GM23338 (cell line): ENCODE measurements around the gene RPL27A.

ENCODE experiments used
- CREB1 ChIP-seq: fragments of 250-450 bp; sonication (Bioruptor Pico); IDR thresholded peaks from 2 replicates; pipeline ENCODE4 v1.5.0; 2020; ENCODE audit warnings: low read depth, mild to moderate bottlenecking, moderate library complexity
- EZH2 ChIP-seq: fragments of 200-600 bp; sonication (generic); IDR thresholded peaks from one replicate; pipeline ENCODE4 v1.8.0; 2017; ENCODE audit warnings: antibody characterized with exemption, mild to moderate bottlenecking, low read depth; ENCODE audit not compliant: unreplicated experiment
- EZH2phosphoT487 ChIP-seq: fragments of 200-600 bp; sonication (generic); IDR thresholded peaks from one replicate; pipeline ENCODE4 v1.8.1; 2018; ENCODE audit warnings: antibody characterized with exemption; ENCODE audit not compliant: unreplicated experiment
- JUNB ChIP-seq: IDR thresholded peaks from one replicate; pipeline ENCODE4 v1.6.1; 2016; ENCODE audit warnings: antibody characterized with exemption; ENCODE audit not compliant: unreplicated experiment
- POLR2AphosphoS5 ChIP-seq: IDR thresholded peaks from 2 replicates; pipeline ENCODE4 v1.6.1; 2016; ENCODE audit warnings: antibody characterized with exemption, low read depth
- STAT1 ChIP-seq: IDR thresholded peaks from one replicate; pipeline ENCODE4 v1.6.1; 2016; ENCODE audit warnings: antibody characterized with exemption; ENCODE audit not compliant: unreplicated experiment
- TF ChIP-seq, protein P1 (sequence below), 2 experiments: fragments of 200-600 bp in 1 of 2; sonication (generic) in 1 of 2; conservative IDR thresholded peaks; 2 replicates each; pipeline versions ENCODE4 v1.5.1 to v1.6.1; 2016 to 2017; ENCODE audit warnings: antibody characterized with exemption in 2 of 2, low read depth in 2 of 2, mild to moderate bottlenecking in 2 of 2, moderate library complexity in 1 of 2
- TF ChIP-seq, protein P2 (sequence below): IDR thresholded peaks from 2 replicates; pipeline ENCODE4 v1.6.1; 2016; ENCODE audit warnings: antibody characterized with exemption
- TF ChIP-seq, protein P3 (sequence below): IDR thresholded peaks from one replicate; pipeline ENCODE4 v1.6.1; 2018; ENCODE audit warnings: antibody characterized with exemption; ENCODE audit not compliant: unreplicated experiment

DNA sequence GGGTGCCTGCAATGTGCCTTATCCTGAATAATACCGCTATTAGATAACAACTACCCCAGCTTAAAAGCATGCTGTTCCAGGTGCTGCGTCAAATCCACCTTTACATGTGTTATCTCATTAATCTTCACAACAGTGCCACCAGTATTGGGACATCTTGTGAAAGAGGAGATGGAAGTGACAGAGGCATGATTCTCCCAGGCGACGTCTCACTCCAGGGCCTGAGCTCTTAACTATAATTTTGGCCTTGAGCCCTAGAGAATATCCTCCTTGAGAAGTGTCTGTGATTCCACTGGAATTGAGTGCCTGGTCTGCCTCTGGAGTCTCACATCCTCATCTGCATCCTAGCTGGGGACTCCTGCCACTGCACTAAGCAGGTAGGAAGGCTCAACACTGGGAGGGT lies 43.8 kb downstream of the RPL27A start:
- TF ChIP-seq EZH2phosphoT487, result no peak
- no peak for TF ChIP-seq POLR2AphosphoS5
- TF ChIP-seq, protein P1, sequence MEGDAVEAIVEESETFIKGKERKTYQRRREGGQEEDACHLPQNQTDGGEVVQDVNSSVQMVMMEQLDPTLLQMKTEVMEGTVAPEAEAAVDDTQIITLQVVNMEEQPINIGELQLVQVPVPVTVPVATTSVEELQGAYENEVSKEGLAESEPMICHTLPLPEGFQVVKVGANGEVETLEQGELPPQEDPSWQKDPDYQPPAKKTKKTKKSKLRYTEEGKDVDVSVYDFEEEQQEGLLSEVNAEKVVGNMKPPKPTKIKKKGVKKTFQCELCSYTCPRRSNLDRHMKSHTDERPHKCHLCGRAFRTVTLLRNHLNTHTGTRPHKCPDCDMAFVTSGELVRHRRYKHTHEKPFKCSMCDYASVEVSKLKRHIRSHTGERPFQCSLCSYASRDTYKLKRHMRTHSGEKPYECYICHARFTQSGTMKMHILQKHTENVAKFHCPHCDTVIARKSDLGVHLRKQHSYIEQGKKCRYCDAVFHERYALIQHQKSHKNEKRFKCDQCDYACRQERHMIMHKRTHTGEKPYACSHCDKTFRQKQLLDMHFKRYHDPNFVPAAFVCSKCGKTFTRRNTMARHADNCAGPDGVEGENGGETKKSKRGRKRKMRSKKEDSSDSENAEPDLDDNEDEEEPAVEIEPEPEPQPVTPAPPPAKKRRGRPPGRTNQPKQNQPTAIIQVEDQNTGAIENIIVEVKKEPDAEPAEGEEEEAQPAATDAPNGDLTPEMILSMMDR (conservative IDR thresholded peaks at IDR 0.05; ENCODE audit: low read depth in 2 of 2), result no peak
- TF ChIP-seq JUNB, result no peak
- TF ChIP-seq EZH2, result no peak
- TF ChIP-seq CREB1 (CRISPR knock-in tag), result no peak
- TF ChIP-seq, protein P2, sequence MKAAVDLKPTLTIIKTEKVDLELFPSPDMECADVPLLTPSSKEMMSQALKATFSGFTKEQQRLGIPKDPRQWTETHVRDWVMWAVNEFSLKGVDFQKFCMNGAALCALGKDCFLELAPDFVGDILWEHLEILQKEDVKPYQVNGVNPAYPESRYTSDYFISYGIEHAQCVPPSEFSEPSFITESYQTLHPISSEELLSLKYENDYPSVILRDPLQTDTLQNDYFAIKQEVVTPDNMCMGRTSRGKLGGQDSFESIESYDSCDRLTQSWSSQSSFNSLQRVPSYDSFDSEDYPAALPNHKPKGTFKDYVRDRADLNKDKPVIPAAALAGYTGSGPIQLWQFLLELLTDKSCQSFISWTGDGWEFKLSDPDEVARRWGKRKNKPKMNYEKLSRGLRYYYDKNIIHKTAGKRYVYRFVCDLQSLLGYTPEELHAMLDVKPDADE, result no peak
- TF ChIP-seq, protein P3, sequence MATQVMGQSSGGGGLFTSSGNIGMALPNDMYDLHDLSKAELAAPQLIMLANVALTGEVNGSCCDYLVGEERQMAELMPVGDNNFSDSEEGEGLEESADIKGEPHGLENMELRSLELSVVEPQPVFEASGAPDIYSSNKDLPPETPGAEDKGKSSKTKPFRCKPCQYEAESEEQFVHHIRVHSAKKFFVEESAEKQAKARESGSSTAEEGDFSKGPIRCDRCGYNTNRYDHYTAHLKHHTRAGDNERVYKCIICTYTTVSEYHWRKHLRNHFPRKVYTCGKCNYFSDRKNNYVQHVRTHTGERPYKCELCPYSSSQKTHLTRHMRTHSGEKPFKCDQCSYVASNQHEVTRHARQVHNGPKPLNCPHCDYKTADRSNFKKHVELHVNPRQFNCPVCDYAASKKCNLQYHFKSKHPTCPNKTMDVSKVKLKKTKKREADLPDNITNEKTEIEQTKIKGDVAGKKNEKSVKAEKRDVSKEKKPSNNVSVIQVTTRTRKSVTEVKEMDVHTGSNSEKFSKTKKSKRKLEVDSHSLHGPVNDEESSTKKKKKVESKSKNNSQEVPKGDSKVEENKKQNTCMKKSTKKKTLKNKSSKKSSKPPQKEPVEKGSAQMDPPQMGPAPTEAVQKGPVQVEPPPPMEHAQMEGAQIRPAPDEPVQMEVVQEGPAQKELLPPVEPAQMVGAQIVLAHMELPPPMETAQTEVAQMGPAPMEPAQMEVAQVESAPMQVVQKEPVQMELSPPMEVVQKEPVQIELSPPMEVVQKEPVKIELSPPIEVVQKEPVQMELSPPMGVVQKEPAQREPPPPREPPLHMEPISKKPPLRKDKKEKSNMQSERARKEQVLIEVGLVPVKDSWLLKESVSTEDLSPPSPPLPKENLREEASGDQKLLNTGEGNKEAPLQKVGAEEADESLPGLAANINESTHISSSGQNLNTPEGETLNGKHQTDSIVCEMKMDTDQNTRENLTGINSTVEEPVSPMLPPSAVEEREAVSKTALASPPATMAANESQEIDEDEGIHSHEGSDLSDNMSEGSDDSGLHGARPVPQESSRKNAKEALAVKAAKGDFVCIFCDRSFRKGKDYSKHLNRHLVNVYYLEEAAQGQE, result no peak
- TF ChIP-seq STAT1, result no peak
